ENCODE results near the gene NLRX1. TPM values are rescaled to one million over a fixed set of nuclear protein-coding genes. Genes with fewer than 3 reads are reported as not detected.

Gene NLRX1
- total and polyA plus RNA-seq, 10 of the 15 experiments (the other 5 are each of a cell fraction or from before 2014, with no cell fraction given), result 0.85 to 18.5 (median 10.0) TPM

DNA sequence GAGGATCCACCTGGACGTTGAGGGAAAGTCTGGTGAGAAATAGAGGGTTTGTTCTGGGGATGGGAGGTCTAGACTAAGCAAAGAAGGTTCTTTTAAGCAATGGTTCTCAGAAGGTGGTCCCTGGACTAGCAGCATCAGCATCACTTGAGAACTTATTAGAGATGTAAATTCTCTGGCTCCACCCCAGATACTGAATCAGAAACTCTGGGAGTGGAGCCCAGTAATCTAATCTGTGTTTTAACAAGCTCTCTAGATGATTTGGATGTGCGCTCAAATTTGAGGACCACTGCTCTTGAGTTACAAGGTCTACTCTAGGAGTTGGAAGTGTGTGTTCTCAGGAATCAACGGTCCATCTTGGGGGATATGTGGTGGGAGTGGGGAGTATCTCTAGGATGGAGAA is 23.0 kb upstream of the NLRX1 start:
- TF ChIP-seq NR2C2 (IDR thresholded peaks at IDR 0.05; ENCODE audit: borderline replicate concordance, control insufficient read depth, insufficient read length, low read depth), result no peak
- TF ChIP-seq, protein P1, sequence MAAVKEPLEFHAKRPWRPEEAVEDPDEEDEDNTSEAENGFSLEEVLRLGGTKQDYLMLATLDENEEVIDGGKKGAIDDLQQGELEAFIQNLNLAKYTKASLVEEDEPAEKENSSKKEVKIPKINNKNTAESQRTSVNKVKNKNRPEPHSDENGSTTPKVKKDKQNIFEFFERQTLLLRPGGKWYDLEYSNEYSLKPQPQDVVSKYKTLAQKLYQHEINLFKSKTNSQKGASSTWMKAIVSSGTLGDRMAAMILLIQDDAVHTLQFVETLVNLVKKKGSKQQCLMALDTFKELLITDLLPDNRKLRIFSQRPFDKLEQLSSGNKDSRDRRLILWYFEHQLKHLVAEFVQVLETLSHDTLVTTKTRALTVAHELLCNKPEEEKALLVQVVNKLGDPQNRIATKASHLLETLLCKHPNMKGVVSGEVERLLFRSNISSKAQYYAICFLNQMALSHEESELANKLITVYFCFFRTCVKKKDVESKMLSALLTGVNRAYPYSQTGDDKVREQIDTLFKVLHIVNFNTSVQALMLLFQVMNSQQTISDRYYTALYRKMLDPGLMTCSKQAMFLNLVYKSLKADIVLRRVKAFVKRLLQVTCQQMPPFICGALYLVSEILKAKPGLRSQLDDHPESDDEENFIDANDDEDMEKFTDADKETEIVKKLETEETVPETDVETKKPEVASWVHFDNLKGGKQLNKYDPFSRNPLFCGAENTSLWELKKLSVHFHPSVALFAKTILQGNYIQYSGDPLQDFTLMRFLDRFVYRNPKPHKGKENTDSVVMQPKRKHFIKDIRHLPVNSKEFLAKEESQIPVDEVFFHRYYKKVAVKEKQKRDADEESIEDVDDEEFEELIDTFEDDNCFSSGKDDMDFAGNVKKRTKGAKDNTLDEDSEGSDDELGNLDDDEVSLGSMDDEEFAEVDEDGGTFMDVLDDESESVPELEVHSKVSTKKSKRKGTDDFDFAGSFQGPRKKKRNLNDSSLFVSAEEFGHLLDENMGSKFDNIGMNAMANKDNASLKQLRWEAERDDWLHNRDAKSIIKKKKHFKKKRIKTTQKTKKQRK (IDR thresholded peaks at IDR 0.05; ENCODE audit: low read depth, low read length), result no peak
- no peak for TF ChIP-seq NRF1 (conservative IDR thresholded peaks at IDR 0.05; ENCODE audit: low read depth, low read length)
- no peak for TF ChIP-seq CREM (IDR thresholded peaks at IDR 0.05; ENCODE audit: low read depth)
- no peak for TF ChIP-seq NFYA (IDR thresholded peaks at IDR 0.05; ENCODE audit: borderline replicate concordance, low read depth, low read length)
- TF ChIP-seq TARDBP (IDR thresholded peaks at IDR 0.05; ENCODE audit: borderline replicate concordance), result no peak
- TF ChIP-seq, protein P2, sequence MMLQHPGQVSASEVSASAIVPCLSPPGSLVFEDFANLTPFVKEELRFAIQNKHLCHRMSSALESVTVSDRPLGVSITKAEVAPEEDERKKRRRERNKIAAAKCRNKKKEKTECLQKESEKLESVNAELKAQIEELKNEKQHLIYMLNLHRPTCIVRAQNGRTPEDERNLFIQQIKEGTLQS (IDR thresholded peaks at IDR 0.05; ENCODE audit: borderline replicate concordance, extremely low read depth, low read depth, low read length), result no peak
- TF ChIP-seq EED (IDR thresholded peaks at IDR 0.05; ENCODE audit: low read depth), result no peak
- no peak for TF ChIP-seq POLR2AphosphoS2 (IDR thresholded peaks at IDR 0.05; ENCODE audit: low read depth, low read length)
- TF ChIP-seq MTA2 (IDR thresholded peaks at IDR 0.05; ENCODE audit: low read depth), result no peak
- no peak for TF ChIP-seq MTA3 (IDR thresholded peaks at IDR 0.05; ENCODE audit: borderline replicate concordance, low read length)
- TF ChIP-seq, protein P3, sequence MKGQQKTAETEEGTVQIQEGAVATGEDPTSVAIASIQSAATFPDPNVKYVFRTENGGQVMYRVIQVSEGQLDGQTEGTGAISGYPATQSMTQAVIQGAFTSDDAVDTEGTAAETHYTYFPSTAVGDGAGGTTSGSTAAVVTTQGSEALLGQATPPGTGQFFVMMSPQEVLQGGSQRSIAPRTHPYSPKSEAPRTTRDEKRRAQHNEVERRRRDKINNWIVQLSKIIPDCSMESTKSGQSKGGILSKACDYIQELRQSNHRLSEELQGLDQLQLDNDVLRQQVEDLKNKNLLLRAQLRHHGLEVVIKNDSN (IDR thresholded peaks at IDR 0.05; ENCODE audit: borderline replicate concordance, extremely low read length, insufficient read depth, low read depth, low read length), result no peak

More for the DNA sequence above, 23.0 kb upstream of the NLRX1 start:
- Histone ChIP-seq H3K36me3 (ENCODE audit: control insufficient read depth in 2 of 2, insufficient read depth in 2 of 2, low read length in 1 of 2) (no peaks in the 10 kb centered on the region), H3K4me2 (ENCODE audit: control insufficient read depth, insufficient read depth) (no peak overlapping the region), H3K4me3 (no peak overlapping the region), H2AFZ (ENCODE audit: control insufficient read depth, low read depth, low read length) (no peak overlapping the region), H3K27ac (ENCODE audit: control insufficient read depth, insufficient read depth) (no peak overlapping the region), H3K79me2 (ENCODE audit: control insufficient read depth, insufficient read depth, low read length) (no peaks in the 10 kb centered on the region), H3K9ac (ENCODE audit: control insufficient read depth, insufficient read depth, low read length) (no peak overlapping the region), H3K4me1 (ENCODE audit: control insufficient read depth, insufficient read depth, low read length) (no peaks in the 10 kb centered on the region), H3K9me3 (replicated peaks; ENCODE audit: control insufficient read depth, insufficient read depth, low read length) (no peaks in the 10 kb centered on the region), H4K20me1 (ENCODE audit: control insufficient read depth, insufficient read depth) (no peaks in the 10 kb centered on the region), H3K27me3 (replicated peaks in 1 of 2; ENCODE audit: control insufficient read depth in 2 of 2, insufficient read depth in 2 of 2, low read length in 1 of 2) (peaks cover 7 to 15% of the 10 kb centered on the region in 2 experiments; a peak in 3 of 4 replicates)
- WGBS (ENCODE audit: insufficient coverage, insufficient replicate concordance, low lambda C conversion rate, missing lambda C conversion rate), result 38% methylated on average over 3 of the region's 3 CpGs
- intact Hi-C loops (cut with micrococcal nuclease; ENCODE audit: unreplicated experiment) (loop anchor here (5.0 kb wide), 2 partner anchors 52 to 177 kb away; no protein-coding TSS in a partner anchor), in situ Hi-C loops (cut with MboI) (no loop called here)
- ChIA-PET POLR2A (no interaction called here), CTCF (interaction anchor here (1.0 to 1.8 kb wide), 6 partner anchors 10 to 178 kb away, joined by 3 to 7 read pairs (median 4); no protein-coding TSS in a partner anchor), SMC1A (ENCODE audit: uncharacterized antibody, unreplicated experiment) (interaction anchor here (0.6 to 1.5 kb wide), 4 partner anchors 23 to 282 kb away, joined by 3 to 9 read pairs (median 3); no protein-coding TSS in a partner anchor), RAD21 (ENCODE audit: unreplicated experiment) (interaction anchor here (0.7 to 1.0 kb wide), 2 partner anchors 176 to 178 kb away, joined by 3 read pairs; no protein-coding TSS in a partner anchor)
- ATAC-seq, result no peak
- no peak for FAIRE-seq
- DNase-seq (ENCODE audit: low read depth, low spot score), result no peak
- BruUV-seq (replicated peaks), result no TSS peak

Measured in GM12878 (cell line).